Adrenal gland (tissue), 12 donors: ENCODE measurements around the gene ATP6AP1. TPM values are rescaled to one million over a fixed set of nuclear protein-coding genes. Genes with fewer than 3 reads are reported as not detected.

Source experiments
- DNase-seq, 7 donors: peaks; one replicate each; pipeline ENCODE4 v3.0.0-alpha.2; 2019 to 2020
- H3K27ac ChIP-seq, 5 donors: fragments of 200-600 bp; sonication (generic) in 4 of 5; 1 replicate in 3 of 5; 2 replicates in 2 of 5; pipeline versions ENCODE4 v1.5.1 to v1.8.0; 2016 to 2020; ENCODE audit warnings: mild to moderate bottlenecking in 1 of 5
- H3K27me3 ChIP-seq: fragments of 200-600 bp; 2 replicates; pipeline ENCODE4 v1.8.0; 2021
- H3K36me3 ChIP-seq, 2 donors: fragments of 200-600 bp; replicated peaks in 1 of 2; 1 replicate in 1 of 2; 2 replicates in 1 of 2; pipeline versions ENCODE4 v1.5.1 to v1.8.0; 2018 to 2022
- H3K4me1 ChIP-seq, 2 donors: fragments of 200-600 bp; replicated peaks in 1 of 2; 1 replicate in 1 of 2; 2 replicates in 1 of 2; pipeline versions ENCODE4 v1.5.1 to v1.8.0; 2018 to 2021
- H3K4me3 ChIP-seq, 4 donors: fragments of 200-600 bp; sonication (generic) in 3 of 4; one replicate each; pipeline ENCODE4 v1.5.1; 2016 to 2018
- H3K9me3 ChIP-seq, 3 donors: fragments of 200-600 bp; sonication (generic) in 1 of 3; replicated peaks in 1 of 3; 1 replicate in 2 of 3; 2 replicates in 1 of 3; pipeline versions ENCODE4 v1.5.1 to v1.8.0; 2016 to 2021
- POLR2A ChIP-seq, 2 donors: fragments of 450-650 bp; IDR thresholded peaks; one replicate each; pipeline ENCODE4 v1.6.1; 2017; ENCODE audit warnings: antibody characterized with exemption in 2 of 2, mild to moderate bottlenecking in 2 of 2, moderate library complexity in 1 of 2
- WGBS, 4 donors: extraction: QIAGEN DNeasy Blood & Tissue Kit in 2 of 4; methylation state at CpG; one replicate each; pipeline versions ENCODE4 v1.1.5 to v1.1.7; 2013 to 2017; 5-methylcytosine and 5-hydroxymethylcytosine counted together
- intact Hi-C, 2 donors: fragments of 100-400 bp; cut with DNase I; formaldehyde crosslinking; loops; one replicate each; pipeline versions ENCODE4 v1.14.1 to v1.15.0; 2022 to 2023
- polyA plus RNA-seq, 3 donors: library from polyadenylated mRNA; stranded (reverse); fragments of 200-250 nt in 2 of 3; fragments of 350-450 nt in 1 of 3; fragmentation: Illumina TruSeq in 1 of 3; extraction: RNeasy Lipid Tissue Mini Kit (QIAGEN cat#74804) in 1 of 3; gene quantifications; one replicate each; pipeline ENCODE4 v1.2.3, GENCODE V29; 2013 to 2014
- total RNA-seq, 9 donors: library from RNA; depleted of rRNA in 4 of 9; stranded (reverse); fragments of >200 nt in 4 of 9; fragments of 120-200 nt in 1 of 9; fragmentation: NEBNext Ultra II Directional in 1 of 9; extraction: Animal tissue kit (Norgen Biotek cat#: 25700) in 1 of 9; gene quantifications; one replicate each; pipeline versions ENCODE4 v1.1.0 to v1.2.4, GENCODE V29; 2013 to 2023
- TF ChIP-seq, protein P1 (sequence below), 6 experiments: fragments of 450-650 bp in 4 of 6; fragments of 200-600 bp in 2 of 6; sonication (generic) in 1 of 6; IDR thresholded peaks; 1 replicate in 5 of 6; 2 replicates in 1 of 6; pipeline versions ENCODE4 v1.5.1 to v1.8.0; 2016 to 2021; ENCODE audit warnings: antibody characterized with exemption in 6 of 6, mild to moderate bottlenecking in 2 of 6, moderate library complexity in 1 of 6
- donor health status: healthy with polysubstance abuse.
- donor health status: Bipolar disorder and iron deficiency.
- donor health status: DM: yes; HTN: yes; CAD: no.
- donor health status: DM: no; HTN: no; CAD: no.
- donor health status: DM: no; HTN: no; CAD: no.
- donor health status: DM: yes; HTN: yes; CAD: no.

ATP6AP1 gene
- total and polyA plus RNA-seq, 12 donors = 55.4 to 170 (median 117) TPM

DNA sequence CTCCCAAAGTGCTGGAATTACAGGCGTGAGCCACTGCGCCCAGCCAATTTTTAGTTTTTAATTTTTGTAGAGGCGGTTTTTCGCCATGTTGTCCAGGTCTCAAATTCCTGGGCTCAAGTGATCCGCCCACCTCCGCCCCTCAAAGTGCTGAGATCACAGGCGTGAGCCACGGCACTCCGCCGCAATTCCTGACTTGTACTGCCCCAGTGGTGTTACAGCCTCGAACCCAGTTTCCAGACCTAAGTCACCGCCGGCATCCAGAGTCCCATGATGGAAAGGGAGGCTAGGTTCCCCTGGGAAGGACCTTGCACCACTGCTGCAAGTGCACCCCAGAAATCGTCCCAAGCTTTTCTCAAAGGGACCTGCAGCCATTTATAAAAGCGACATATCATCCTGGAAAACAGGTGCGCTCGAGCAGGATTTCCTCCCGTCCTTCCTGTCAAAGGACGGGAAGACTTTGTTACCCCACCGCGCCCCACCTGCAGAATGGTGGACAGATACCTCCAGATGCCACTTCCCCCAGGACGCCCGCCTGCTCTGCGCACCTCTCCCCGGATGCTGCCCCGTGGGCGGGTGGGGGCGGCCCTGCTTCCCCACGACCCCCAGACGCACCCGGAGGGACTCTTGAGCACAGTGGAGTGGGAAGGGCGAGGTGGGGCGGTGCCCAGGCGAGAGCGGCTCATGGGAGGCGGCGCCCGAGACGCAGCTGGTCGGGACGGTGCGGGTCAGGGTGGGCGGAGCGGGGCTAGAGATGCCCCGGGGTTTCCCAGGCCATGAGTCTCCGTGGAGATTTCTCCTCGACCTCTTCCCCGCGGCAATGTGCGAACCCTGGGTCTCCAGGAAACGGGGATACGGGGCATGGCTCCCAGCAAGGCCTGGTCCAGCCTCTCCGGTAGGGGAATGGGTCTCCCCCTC, 31.2 kb upstream of the ATP6AP1 start:
- H3K36me3 ChIP-seq = peaks cover 0 to 23% of the 10 kb centered on the region in 2 donors
- H3K27me3 ChIP-seq = no peaks in the 10 kb centered on the region
- intact Hi-C loops = loop anchor here in 1 of 2 donors (5.0 kb wide), 1 partner anchor 135 kb away; no protein-coding TSS in a partner anchor
- H3K9me3 ChIP-seq = no peaks in the 10 kb centered on the region
- peaks cover 0 to 8% of the 10 kb centered on the region in 2 donors for H3K4me1 ChIP-seq
- peak overlapping the region in 2 of 4 donors; percentile 15 to 59 for H3K4me3 ChIP-seq
- 11 to 59% (median 43%) methylated on average over 11 to 53 of the region's 53 CpGs for WGBS, 4 donors
- peak in 6 of 7 donors; percentile 65 to 85 (median 70) for DNase-seq
- TF ChIP-seq, protein P1, sequence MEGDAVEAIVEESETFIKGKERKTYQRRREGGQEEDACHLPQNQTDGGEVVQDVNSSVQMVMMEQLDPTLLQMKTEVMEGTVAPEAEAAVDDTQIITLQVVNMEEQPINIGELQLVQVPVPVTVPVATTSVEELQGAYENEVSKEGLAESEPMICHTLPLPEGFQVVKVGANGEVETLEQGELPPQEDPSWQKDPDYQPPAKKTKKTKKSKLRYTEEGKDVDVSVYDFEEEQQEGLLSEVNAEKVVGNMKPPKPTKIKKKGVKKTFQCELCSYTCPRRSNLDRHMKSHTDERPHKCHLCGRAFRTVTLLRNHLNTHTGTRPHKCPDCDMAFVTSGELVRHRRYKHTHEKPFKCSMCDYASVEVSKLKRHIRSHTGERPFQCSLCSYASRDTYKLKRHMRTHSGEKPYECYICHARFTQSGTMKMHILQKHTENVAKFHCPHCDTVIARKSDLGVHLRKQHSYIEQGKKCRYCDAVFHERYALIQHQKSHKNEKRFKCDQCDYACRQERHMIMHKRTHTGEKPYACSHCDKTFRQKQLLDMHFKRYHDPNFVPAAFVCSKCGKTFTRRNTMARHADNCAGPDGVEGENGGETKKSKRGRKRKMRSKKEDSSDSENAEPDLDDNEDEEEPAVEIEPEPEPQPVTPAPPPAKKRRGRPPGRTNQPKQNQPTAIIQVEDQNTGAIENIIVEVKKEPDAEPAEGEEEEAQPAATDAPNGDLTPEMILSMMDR (IDR thresholded peaks at IDR 0.05) = no peak
- no peak for TF ChIP-seq POLR2A (IDR thresholded peaks at IDR 0.05)
- H3K27ac ChIP-seq = peak overlapping the region; percentile 88 to 99 (median 98)

DNA sequence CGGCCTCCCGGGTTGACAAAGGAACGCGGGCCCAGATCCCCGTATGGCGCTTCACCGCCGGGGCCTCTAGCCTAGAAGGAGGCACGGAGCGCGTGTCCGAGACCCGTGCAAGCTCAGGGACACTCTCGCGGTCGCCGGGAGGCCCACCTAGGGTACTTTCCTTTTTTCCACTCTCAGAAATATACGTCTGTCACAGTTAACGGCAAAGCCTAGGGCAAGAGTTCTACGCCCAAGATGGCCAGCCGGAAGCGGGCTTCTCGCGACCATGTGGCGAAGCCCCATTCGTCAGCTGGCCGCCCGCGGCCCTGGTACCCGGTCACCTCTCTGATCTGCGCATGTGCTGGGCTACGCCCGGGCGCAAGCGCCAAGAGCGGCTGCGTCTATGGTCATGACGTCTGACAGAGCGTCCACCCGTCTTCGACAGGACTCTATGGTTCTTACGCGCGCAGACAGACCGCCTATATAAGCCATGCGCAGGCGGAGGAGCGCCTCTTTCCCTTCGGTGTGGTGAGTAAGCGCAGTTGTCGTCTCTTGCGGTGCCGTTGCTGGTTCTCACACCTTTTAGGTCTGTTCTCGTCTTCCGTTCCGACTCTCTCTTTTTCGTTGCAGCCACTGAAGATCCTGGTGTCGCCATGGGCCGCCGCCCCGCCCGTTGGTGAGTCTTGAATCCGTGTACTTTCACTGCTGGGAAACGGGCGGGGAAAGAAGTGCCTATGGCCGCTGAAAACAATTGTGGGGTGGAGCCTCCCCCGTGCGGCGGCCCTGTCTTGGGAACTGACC, 30.4 kb upstream of the ATP6AP1 start, which contains the start of gene RPL10:
RPL10 (plus strand) TSS at position 490 of the 780 bp plus-strand sequence; CDS start at position 633, 143 bp downstream.
- intact Hi-C loops = loop anchor here in 1 of 2 donors (5.0 kb wide), 1 partner anchor 134 kb away; no protein-coding TSS in a partner anchor
- Histone ChIP-seq H3K4me1 (peaks cover 0 to 8% of the 10 kb centered on the region in 2 donors), H3K9me3 (no peaks in the 10 kb centered on the region), H3K36me3 (peaks cover 0 to 23% of the 10 kb centered on the region in 2 donors), H3K4me3 (peak within 1 kb of the TSS; percentile 42 to 86 (median 62)), H3K27me3 (no peaks in the 10 kb centered on the region), H3K27ac (peak within 1 kb of the TSS; percentile 88 to 99 (median 98))
- DNase-seq = peak; percentile 93 to 98 (median 95)
- TF ChIP-seq POLR2A (IDR thresholded peaks at IDR 0.05) = peak; percentile 93 to 94
- TF ChIP-seq, protein P1 (IDR thresholded peaks at IDR 0.05) = no peak
- 0 to 51% (median 31%) methylated on average over 30 to 69 of the region's 69 CpGs; no CpG with 5 or more reads in 1 of the 4 donors for WGBS, 4 donors

DNA sequence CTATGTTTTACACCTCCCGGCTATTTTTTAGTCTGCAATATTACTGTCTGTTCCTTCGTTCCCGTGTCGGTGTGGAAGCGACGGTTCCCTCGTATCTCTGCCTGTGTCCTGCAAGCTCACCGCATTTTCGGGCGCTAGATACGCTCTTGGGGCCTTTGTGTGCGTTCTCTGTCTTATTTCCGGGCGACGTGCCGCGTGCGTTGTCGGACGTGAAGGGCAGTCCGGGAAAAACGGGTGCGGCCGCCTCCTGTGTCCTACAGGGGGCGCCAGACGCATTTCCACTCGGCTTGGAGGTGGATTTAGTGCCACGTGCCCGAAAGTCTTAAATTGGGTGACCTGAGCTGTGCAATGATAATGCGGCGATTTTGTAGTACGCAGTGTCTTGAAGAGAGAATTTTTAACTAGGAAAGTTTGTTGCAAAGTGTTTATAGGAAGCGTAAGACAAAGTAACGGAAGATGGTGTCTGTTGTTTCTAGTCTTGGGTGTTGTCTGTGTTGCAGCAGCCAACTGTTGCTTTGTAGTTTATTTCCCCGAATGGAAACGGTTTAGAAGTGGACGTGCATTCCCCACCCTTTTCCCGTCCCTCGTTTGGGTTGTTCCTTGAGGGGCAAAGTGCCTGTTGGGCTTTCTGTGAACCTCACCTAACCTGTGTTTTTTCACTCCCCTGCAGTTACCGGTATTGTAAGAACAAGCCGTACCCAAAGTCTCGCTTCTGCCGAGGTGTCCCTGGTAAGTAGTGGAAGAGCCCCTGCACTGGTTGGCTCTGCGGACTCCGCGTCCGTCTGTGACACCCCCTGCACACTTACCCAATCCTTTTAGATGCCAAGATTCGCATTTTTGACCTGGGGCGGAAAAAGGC, 29.6 kb upstream of the ATP6AP1 start:
- peak overlapping the region; percentile 42 to 86 (median 62) for H3K4me3 ChIP-seq
- peak overlapping the region; percentile 88 to 99 (median 98) for H3K27ac ChIP-seq
- peaks cover 0 to 23% of the 10 kb centered on the region in 2 donors for H3K36me3 ChIP-seq
- DNase-seq = peak; percentile 83 to 96 (median 92)
- no peaks in the 10 kb centered on the region for H3K9me3 ChIP-seq
- intact Hi-C loops = loop anchor here in 1 of 2 donors (5.0 kb wide), 1 partner anchor 133 kb away; no protein-coding TSS in a partner anchor
- TF ChIP-seq, protein P1 (IDR thresholded peaks at IDR 0.05) = peak; percentile 52 to 85 (median 78)
- TF ChIP-seq POLR2A (IDR thresholded peaks at IDR 0.05) = no peak
- WGBS, 4 donors = 0 to 39% (median 15%) methylated on average over 31 to 49 of the region's 49 CpGs
- no peaks in the 10 kb centered on the region for H3K27me3 ChIP-seq
- peaks cover 0 to 8% of the 10 kb centered on the region in 2 donors for H3K4me1 ChIP-seq
